Pancreas (tissue), 10 donors: ENCODE data around the gene RET. TPM values are rescaled to one million over a fixed set of nuclear protein-coding genes. Genes with fewer than 3 reads are reported as not detected.

Experiments
- ATAC-seq, 4 donors: fragments of 200-7000 bp; cut with Tn5 transposase; one replicate each; pipeline versions ENCODE4 v1.8.0 to v1.9.1; 2020; ENCODE audit warnings: mild to moderate bottlenecking in 4 of 4, moderate library complexity in 4 of 4
- DNase-seq, 6 donors: peaks; one replicate each; pipeline ENCODE4 v3.0.0-alpha.2; 2020
- FAIRE-seq: peaks from 2 replicates; lab custom pipeline; 2012; peaks lifted over from hg19 to GRCh38; lab: Jason Lieb, UNC
- H3K27ac ChIP-seq, 4 donors: fragments of 200-600 bp; sonication (generic); 1 replicate in 3 of 4; 2 replicates in 1 of 4; pipeline versions ENCODE4 v1.5.0 to v1.8.0; 2020
- H3K27me3 ChIP-seq, 4 donors: fragments of 200-600 bp; one replicate each; pipeline ENCODE4 v1.8.0; 2021
- H3K36me3 ChIP-seq, 3 donors: fragments of 200-600 bp; sonication (generic) in 1 of 3; one replicate each; pipeline versions ENCODE4 v1.5.0 to v1.8.0; 2020 to 2021
- H3K4me1 ChIP-seq, 3 donors: fragments of 200-600 bp; one replicate each; pipeline ENCODE4 v1.8.0; 2021
- H3K4me3 ChIP-seq, 4 donors: fragments of 200-600 bp; sonication (generic) in 2 of 4; one replicate each; pipeline versions ENCODE4 v1.5.0 to v1.8.0; 2020 to 2021
- H3K9me3 ChIP-seq, 4 donors: fragments of 200-600 bp; one replicate each; pipeline ENCODE4 v1.8.0; 2021
- WGBS, 2 donors: extraction: QIAGEN DNeasy Blood & Tissue Kit; methylation state at CpG; one replicate each; pipeline ENCODE4 v1.1.7; 2013; 5-methylcytosine and 5-hydroxymethylcytosine counted together
- intact Hi-C, 3 donors: fragments of 100-400 bp; cut with DNase I; formaldehyde crosslinking; loops; one replicate each; pipeline versions ENCODE4 v1.11.1 to v1.14.2; 2022
- polyA plus RNA-seq, 2 donors: library from polyadenylated mRNA; stranded (reverse); fragments of 200-250 nt; gene quantifications; one replicate each; pipeline ENCODE4 v1.2.3, GENCODE V29; 2013
- total RNA-seq, 6 donors: library from RNA; stranded (reverse); fragmentation: NEBNext Ultra II Directional in 4 of 6; extraction: Animal tissue kit (Norgen Biotek cat#: 25700) in 4 of 6; gene quantifications; one replicate each; pipeline versions ENCODE4 v1.2.1 to v1.2.4, GENCODE V29; 2021 to 2023
- TF ChIP-seq, protein P1 (sequence below), 4 donors: fragments of 200-600 bp; sonication (generic) in 3 of 4; IDR thresholded peaks; one replicate each; pipeline versions ENCODE4 v1.5.0 to v1.8.0; 2021; ENCODE audit warnings: antibody characterized with exemption in 4 of 4
- donor health status: healthy with polysubstance abuse.
- donor health status: DM: no; HTN: no; CAD: no; lungs with moderate emphysema.
- donor health status: DM: no; HTN: no; CAD: no.
- donor health status: control.
- donor health status: control.
- donor health status: Bipolar disorder and iron deficiency.
- donor health status: DM: yes; HTN: yes; CAD: no.
- donor health status: DM: no; HTN: no; CAD: no.
- donor health status: DM: no; HTN: no; CAD: no.
- donor health status: DM: yes; HTN: yes; CAD: no.

Gene RET
- total and polyA plus RNA-seq, 8 donors = 0.32 to 4.4 (median 0.83) TPM

DNA sequence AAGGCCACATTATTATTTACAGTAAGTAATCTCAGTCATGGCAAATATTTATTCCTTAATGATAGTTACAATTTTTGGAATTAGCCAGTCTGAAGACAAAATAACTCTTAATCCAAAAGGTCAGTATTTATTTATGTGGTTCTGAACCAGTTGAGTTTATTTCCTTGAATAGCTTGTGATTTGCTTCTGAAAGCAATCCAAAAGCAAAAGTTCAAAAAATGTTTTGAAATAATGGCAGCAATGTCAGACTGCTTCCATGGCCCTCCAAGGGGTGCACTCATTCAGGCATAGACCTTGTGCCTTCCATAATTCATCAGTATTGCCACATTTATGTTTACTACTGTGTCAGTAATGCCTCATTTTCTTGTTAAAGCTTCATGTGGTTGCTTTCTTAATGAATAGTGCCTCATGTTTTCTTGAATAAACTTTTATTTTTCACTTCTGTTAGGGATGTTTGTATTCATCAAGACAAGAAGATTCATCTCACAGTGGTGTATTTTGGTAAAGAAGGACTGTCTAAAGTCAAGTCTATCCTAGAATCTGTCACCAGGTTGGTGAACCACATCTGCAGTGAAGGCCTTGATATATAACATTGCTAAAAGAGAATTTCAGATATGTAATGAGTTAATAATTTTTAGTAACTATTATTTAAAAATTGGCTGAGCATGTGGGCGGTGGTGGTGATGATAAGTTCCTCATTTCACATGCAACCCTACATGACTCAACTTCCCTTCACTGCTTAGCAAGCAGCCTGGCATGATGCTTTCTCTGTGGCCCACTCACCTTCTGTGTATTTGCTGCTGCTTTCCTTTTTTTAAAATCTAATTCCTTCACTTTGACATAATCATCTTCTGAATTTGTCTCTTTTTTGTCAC lies 83.4 kb downstream of the RET start:
- Histone ChIP-seq H3K27ac (no peak overlapping the region), H3K4me1 (no peaks in the 10 kb centered on the region), H3K4me3 (no peak overlapping the region), H3K9me3 (no peaks in the 10 kb centered on the region), H3K27me3 (no peaks in the 10 kb centered on the region), H3K36me3 (no peaks in the 10 kb centered on the region)
- no peak for DNase-seq
- FAIRE-seq = no peak
- peak in 2 of 4 donors; percentile 46 to 55 for ATAC-seq
- intact Hi-C loops = no loop called here
- WGBS, 2 donors = 82 to 86% methylated on average over 1 of the region's 1 CpG
- TF ChIP-seq, protein P1, sequence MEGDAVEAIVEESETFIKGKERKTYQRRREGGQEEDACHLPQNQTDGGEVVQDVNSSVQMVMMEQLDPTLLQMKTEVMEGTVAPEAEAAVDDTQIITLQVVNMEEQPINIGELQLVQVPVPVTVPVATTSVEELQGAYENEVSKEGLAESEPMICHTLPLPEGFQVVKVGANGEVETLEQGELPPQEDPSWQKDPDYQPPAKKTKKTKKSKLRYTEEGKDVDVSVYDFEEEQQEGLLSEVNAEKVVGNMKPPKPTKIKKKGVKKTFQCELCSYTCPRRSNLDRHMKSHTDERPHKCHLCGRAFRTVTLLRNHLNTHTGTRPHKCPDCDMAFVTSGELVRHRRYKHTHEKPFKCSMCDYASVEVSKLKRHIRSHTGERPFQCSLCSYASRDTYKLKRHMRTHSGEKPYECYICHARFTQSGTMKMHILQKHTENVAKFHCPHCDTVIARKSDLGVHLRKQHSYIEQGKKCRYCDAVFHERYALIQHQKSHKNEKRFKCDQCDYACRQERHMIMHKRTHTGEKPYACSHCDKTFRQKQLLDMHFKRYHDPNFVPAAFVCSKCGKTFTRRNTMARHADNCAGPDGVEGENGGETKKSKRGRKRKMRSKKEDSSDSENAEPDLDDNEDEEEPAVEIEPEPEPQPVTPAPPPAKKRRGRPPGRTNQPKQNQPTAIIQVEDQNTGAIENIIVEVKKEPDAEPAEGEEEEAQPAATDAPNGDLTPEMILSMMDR (IDR thresholded peaks at IDR 0.05) = no peak

GRCh38 chr10:43160921-43161255 lies 84.0 kb downstream of the RET start:
- no peak overlapping the region for H3K27ac ChIP-seq

DNA sequence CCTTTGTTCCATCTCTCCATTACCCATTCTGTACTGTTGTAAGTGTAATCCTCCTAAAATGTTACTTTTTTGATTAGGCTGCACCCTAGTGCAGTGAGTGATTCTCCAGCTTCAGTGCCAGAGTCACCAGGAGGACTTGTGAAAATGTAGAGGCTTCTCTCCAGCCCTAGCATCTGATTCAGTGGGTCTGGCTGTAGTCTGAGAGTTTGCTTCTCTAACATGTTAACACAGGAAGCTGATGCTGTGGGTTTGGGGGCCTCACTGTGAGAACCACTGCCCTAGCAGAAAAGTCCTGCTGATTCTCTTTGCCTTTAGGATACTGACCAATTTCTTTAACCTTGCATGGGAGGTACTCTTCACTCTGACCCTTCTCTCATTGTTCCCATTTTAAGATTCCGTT lies 85.7 kb downstream of the RET start:
- ATAC-seq = no peak
- H3K4me3 ChIP-seq = no peak overlapping the region
- intact Hi-C loops = no loop called here
- no peaks in the 10 kb centered on the region for H3K27me3 ChIP-seq
- no peak for FAIRE-seq
- H3K27ac ChIP-seq = no peak overlapping the region
- no peaks in the 10 kb centered on the region for H3K4me1 ChIP-seq
- H3K36me3 ChIP-seq = no peaks in the 10 kb centered on the region
- DNase-seq = no peak
- no peaks in the 10 kb centered on the region for H3K9me3 ChIP-seq
- WGBS, 2 donors = 92 to 93% methylated on average over 1 of the region's 1 CpG
- TF ChIP-seq, protein P1 (IDR thresholded peaks at IDR 0.05) = no peak

More at GRCh38 chr10:43160921-43161255, 84.0 kb downstream of the RET start:
- no peak for FAIRE-seq
- no peak for ATAC-seq
- no peak overlapping the region for H3K4me3 ChIP-seq
- no peaks in the 10 kb centered on the region for H3K9me3 ChIP-seq
- no peaks in the 10 kb centered on the region for H3K36me3 ChIP-seq
- intact Hi-C loops = no loop called here
- TF ChIP-seq, protein P1 (IDR thresholded peaks at IDR 0.05) = no peak
- WGBS, 2 donors = 85 to 87% methylated on average over 2 of the region's 2 CpGs
- H3K27me3 ChIP-seq = no peaks in the 10 kb centered on the region
- no peaks in the 10 kb centered on the region for H3K4me1 ChIP-seq
- no peak for DNase-seq

DNA sequence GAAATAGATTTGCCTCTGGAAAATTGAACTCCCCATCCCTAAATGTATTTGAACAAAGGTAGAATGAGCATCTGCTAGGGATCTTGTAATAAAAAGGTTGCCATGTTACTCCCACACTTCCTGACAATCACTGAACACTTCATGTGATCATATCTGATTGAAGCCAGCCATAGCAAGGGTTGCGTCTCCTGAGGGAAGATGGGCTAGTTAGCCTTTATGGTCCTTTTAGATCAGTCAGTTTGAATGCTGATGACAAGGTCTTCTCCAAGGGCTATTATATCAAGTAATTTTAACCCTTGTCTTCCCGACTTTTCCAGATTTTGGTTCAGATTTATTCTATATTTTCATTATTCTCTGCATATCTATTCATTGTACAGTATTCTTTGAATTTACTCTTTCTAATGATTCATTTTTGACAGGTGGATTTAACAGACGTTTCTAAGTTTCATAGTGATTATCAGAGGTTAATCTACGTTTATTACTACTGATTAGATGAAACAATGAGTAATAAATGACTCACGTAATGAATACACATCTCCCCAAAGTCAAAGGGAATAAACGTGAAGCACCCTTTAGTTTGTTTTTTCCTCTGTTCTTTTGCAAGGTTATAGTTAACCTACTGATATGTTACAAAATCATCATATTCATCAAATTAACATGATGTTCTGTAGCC lies 89.5 kb downstream of the RET start:
- TF ChIP-seq, protein P1 (IDR thresholded peaks at IDR 0.05) = no peak
- Histone ChIP-seq H3K4me1 (no peaks in the 10 kb centered on the region), H3K36me3 (no peaks in the 10 kb centered on the region), H3K9me3 (no peaks in the 10 kb centered on the region), H3K27me3 (no peaks in the 10 kb centered on the region), H3K4me3 (no peak overlapping the region), H3K27ac (no peak overlapping the region)
- ATAC-seq (peak in 1 of 4 donors; percentile 22), FAIRE-seq (no peak), DNase-seq (no peak)
- intact Hi-C loops = no loop called here
- WGBS, 2 donors = 64 to 65% methylated on average over 6 of the region's 6 CpGs
